HepG2 (cell line): ENCODE data around the gene PIM3. TPM values are rescaled to one million over a fixed set of nuclear protein-coding genes. Genes with fewer than 3 reads are reported as not detected.

ENCODE experiments used
- ARID5B ChIP-seq: IDR thresholded peaks from 2 replicates; pipeline ENCODE4 v1.4.0; 2020; ENCODE audit warnings: mild to moderate bottlenecking, missing genetic modification reagents
- CBX5 ChIP-seq: sonication (generic); formaldehyde crosslinking; IDR thresholded peaks from 2 replicates; pipeline ENCODE4 v1.4.0; 2020; ENCODE audit warnings: missing genetic modification reagents, borderline replicate concordance
- CENPX ChIP-seq: sonication (generic); formaldehyde crosslinking; IDR thresholded peaks from 2 replicates; pipeline ENCODE4 v1.9.0; 2021; ENCODE audit warnings: mild to moderate bottlenecking, missing genetic modification reagents, moderate library complexity
- FOXK2 ChIP-seq: fragments of 450-650 bp; IDR thresholded peaks from 2 replicates; pipeline ENCODE4 v1.6.1; 2016
- HMGA1 ChIP-seq: sonication (generic); formaldehyde crosslinking; conservative IDR thresholded peaks from 2 replicates; pipeline ENCODE4 v1.4.0; 2020; ENCODE audit warnings: missing genetic modification reagents
- JUNB ChIP-seq: sonication (generic); formaldehyde crosslinking; IDR thresholded peaks from 2 replicates; pipeline ENCODE4 v1.8.0; 2022; ENCODE audit warnings: missing genetic modification reagents, mild to moderate bottlenecking, borderline replicate concordance
- MNT ChIP-seq: fragments of 450-650 bp; IDR thresholded peaks from 2 replicates; pipeline ENCODE4 v1.6.1; 2016
- NCOR1 ChIP-seq: fragments of 200-600 bp; sonication (generic); IDR thresholded peaks from 2 replicates; pipeline ENCODE4 v1.7.0; 2017; ENCODE audit warnings: antibody characterized with exemption, low read length, borderline replicate concordance
- NR1H2 ChIP-seq: sonication (generic); formaldehyde crosslinking; IDR thresholded peaks from 2 replicates; pipeline ENCODE4 v1.8.1; 2022; ENCODE audit warnings: low read depth, missing genetic modification reagents, borderline replicate concordance
- RNF2 ChIP-seq: fragments of 450-650 bp; conservative IDR thresholded peaks from 2 replicates; pipeline ENCODE4 v1.6.1; 2016; ENCODE audit warnings: low read depth
- SMYD3 ChIP-seq: sonication (generic); formaldehyde crosslinking; IDR thresholded peaks from 2 replicates; pipeline ENCODE4 v1.8.1; 2023; ENCODE audit warnings: mild to moderate bottlenecking, missing genetic modification reagents
- SP2 ChIP-seq: sonication (generic); formaldehyde crosslinking; IDR thresholded peaks from 2 replicates; pipeline ENCODE4 v1.5.1; 2020; ENCODE audit warnings: mild to moderate bottlenecking, missing genetic modification reagents
- U2AF1 ChIP-seq: fragments of 200-400 bp; formaldehyde crosslinking; optimal IDR thresholded peaks from 2 replicates; pipeline ENCODE3; 2017; ENCODE audit warnings: mild to moderate bottlenecking, low read depth, low read length
- ZBTB34 ChIP-seq: sonication (generic); formaldehyde crosslinking; IDR thresholded peaks from 2 replicates; pipeline ENCODE4 v1.8.0; 2022; ENCODE audit warnings: mild to moderate bottlenecking, missing genetic modification reagents
- ZFAT ChIP-seq: sonication (generic); formaldehyde crosslinking; conservative IDR thresholded peaks from 2 replicates; pipeline ENCODE4 v1.8.1; 2023; ENCODE audit warnings: missing genetic modification reagents, inconsistent platforms
- ZFYVE20 ChIP-seq: sonication (generic); formaldehyde crosslinking; IDR thresholded peaks from 2 replicates; pipeline ENCODE4 v1.8.0; 2023; ENCODE audit warnings: low read depth, mild to moderate bottlenecking, moderate library complexity, missing genetic modification reagents, borderline replicate concordance
- ZMYM3 ChIP-seq: sonication (generic); formaldehyde crosslinking; IDR thresholded peaks from 2 replicates; pipeline ENCODE4 v1.5.1; 2020; ENCODE audit warnings: mild to moderate bottlenecking, missing genetic modification reagents
- ZNF362 ChIP-seq: sonication (generic); formaldehyde crosslinking; IDR thresholded peaks from 2 replicates; pipeline ENCODE4 v1.4.0; 2020; ENCODE audit warnings: missing genetic modification reagents, mild to moderate bottlenecking, borderline replicate concordance
- ZNF577 ChIP-seq: sonication (generic); formaldehyde crosslinking; IDR thresholded peaks from 2 replicates; pipeline ENCODE4 v1.4.0; 2020; ENCODE audit warnings: mild to moderate bottlenecking, low read depth, missing genetic modification reagents, borderline replicate concordance
- ZNF644 ChIP-seq: IDR thresholded peaks from 2 replicates; pipeline ENCODE4 v1.6.1; 2016; ENCODE audit warnings: low read depth
- polyA plus RNA-seq, 8 experiments: library from polyadenylated mRNA; depleted of rRNA in 3 of 8; stranded (reverse) in 7 of 8; unstranded in 1 of 8; fragments of >200 nt; fragmentation: Illumina TruSeq in 4 of 8; extraction: Trizol in 4 of 8; gene quantifications; 2 replicates each; pipeline versions ENCODE4 v1.2.1 to v1.2.3, GENCODE V29; 2011 to 2016; ENCODE audit warnings: low read depth in 4 of 8, missing spikeins in 1 of 8, mixed read lengths in 1 of 8; ENCODE audit not compliant: insufficient read depth in 1 of 8
- total RNA-seq, 5 experiments: library from RNA; depleted of rRNA; stranded (reverse); fragments of >200 nt; fragmentation: Illumina TruSeq; extraction: Trizol; gene quantifications; 2 replicates each; pipeline ENCODE4 v1.2.3, GENCODE V29; 2016; ENCODE audit warnings: low read depth in 1 of 5

PIM3 gene
- total and polyA plus RNA-seq, 2 of the 13 experiments (the other 11 are each of a cell fraction or from before 2014, with no cell fraction given) = 21.6 to 31.2 TPM

- TF ChIP-seq ARID5B (CRISPR knock-in tag) = peak; percentile 39; the same call in 1 of the 2 replicates
- no peak for TF ChIP-seq MNT
- TF ChIP-seq ZNF577 (CRISPR knock-in tag) = no peak
- TF ChIP-seq JUNB = no peak
- TF ChIP-seq NR1H2 (CRISPR knock-in tag) = 0 out of 2 replicates have a peak, but pooled peaks have one; percentile 15
- TF ChIP-seq NCOR1 = peak; percentile 50; the same call in 1 of the 2 replicates
- no peak for TF ChIP-seq ZNF362 (CRISPR knock-in tag)
- TF ChIP-seq U2AF1 = no peak
- no peak for TF ChIP-seq FOXK2
- TF ChIP-seq ZFAT (CRISPR knock-in tag) = no peak
- TF ChIP-seq RNF2 = no peak; the same call in 1 of the 2 replicates
- no peak for TF ChIP-seq ZMYM3 (CRISPR knock-in tag)
- TF ChIP-seq CBX5 (CRISPR knock-in tag) = no peak
- no peak for TF ChIP-seq CENPX (CRISPR knock-in tag)
- TF ChIP-seq SP2 (CRISPR knock-in tag) = no peak
- no peak for TF ChIP-seq SMYD3 (CRISPR knock-in tag)
- no peak for TF ChIP-seq ZFYVE20 (CRISPR knock-in tag)
- TF ChIP-seq ZNF644 = no peak
- TF ChIP-seq HMGA1 (CRISPR knock-in tag) = no peak
- no peak for TF ChIP-seq ZBTB34 (CRISPR knock-in tag)
These were observed 6.5 kb downstream of the PIM3 start (continued) for GRCh38 chr22:49966774-49967705.
